GM23338 (cell line): ENCODE data around the gene PAQR5. TPM values are rescaled to one million over a fixed set of nuclear protein-coding genes. Genes with fewer than 3 reads are reported as not detected.

Source experiments
- ATAC-seq: fragments of 200-7000 bp; cut with Tn5 transposase; 3 replicates; pipeline ENCODE4 v1.9.1; 2020
- DNase-seq: peaks from one replicate; pipeline ENCODE4 v3.0.0-alpha.2; 2015; ENCODE audit warnings: low spot score
- H2AFZ ChIP-seq: fragments of 200-600 bp; sonication (generic); 2 replicates; pipeline ENCODE4 v1.8.0; 2016; ENCODE audit warnings: antibody characterized with exemption, mild to moderate bottlenecking, moderate library complexity
- H3F3A ChIP-seq: fragments of 200-600 bp; sonication (generic); replicated peaks from 2 replicates; pipeline ENCODE4 v1.8.0; 2017; ENCODE audit warnings: antibody characterized with exemption, mixed run types, low read depth
- H3K27ac ChIP-seq: fragments of 200-600 bp; sonication (generic); 2 replicates; pipeline ENCODE4 v1.6.1; 2016; ENCODE audit warnings: low read depth
- H3K27me3 ChIP-seq: fragments of 200-600 bp; sonication (generic); 2 replicates; pipeline ENCODE4 v1.8.0; 2016; ENCODE audit warnings: mild to moderate bottlenecking, mixed run types, moderate library complexity; ENCODE audit not compliant: insufficient read depth
- H3K36me3 ChIP-seq: fragments of 200-600 bp; sonication (generic); 2 replicates; pipeline ENCODE4 v1.8.0; 2016; ENCODE audit warnings: mild to moderate bottlenecking; ENCODE audit not compliant: insufficient read depth
- H3K4me1 ChIP-seq: fragments of 200-600 bp; sonication (generic); 2 replicates; pipeline ENCODE4 v1.8.0; 2016; ENCODE audit warnings: mild to moderate bottlenecking, moderate library complexity; ENCODE audit not compliant: insufficient read depth
- H3K4me2 ChIP-seq: fragments of 200-600 bp; sonication (generic); 2 replicates; pipeline ENCODE4 v1.7.1; 2017; ENCODE audit warnings: mixed run types
- H3K4me3 ChIP-seq: fragments of 200-600 bp; sonication (generic); 2 replicates; pipeline ENCODE4 v1.6.1; 2016; ENCODE audit warnings: mixed run types
- H3K79me2 ChIP-seq: fragments of 200-600 bp; sonication (generic); replicated peaks from 2 replicates; pipeline ENCODE4 v1.8.0; 2017; ENCODE audit warnings: mild to moderate bottlenecking; ENCODE audit not compliant: insufficient read depth
- H3K9me2 ChIP-seq: fragments of 200-600 bp; sonication (generic); 2 replicates; pipeline ENCODE4 v1.8.0; 2017; ENCODE audit not compliant: insufficient read depth
- H4K20me1 ChIP-seq: fragments of 200-600 bp; sonication (generic); replicated peaks from 2 replicates; pipeline ENCODE4 v1.8.0; 2017; ENCODE audit warnings: mild to moderate bottlenecking; ENCODE audit not compliant: insufficient read depth
- H3K27ac Mint-ChIP-seq: 2 replicates; pipeline ENCODE4 v1.8.0; 2020; ENCODE audit warnings: inconsistent platforms, mild to moderate bottlenecking, moderate library complexity, mixed read lengths
- H3K27me3 Mint-ChIP-seq: 3 replicates; pipeline ENCODE4 v1.8.0; 2022; ENCODE audit warnings: low read depth, mild to moderate bottlenecking, moderate library complexity, mixed read lengths, inconsistent platforms; ENCODE audit not compliant: insufficient read depth, poor library complexity
- H3K36me3 Mint-ChIP-seq: 3 replicates; pipeline ENCODE4 v1.8.0; 2021; ENCODE audit warnings: low read depth, mild to moderate bottlenecking, inconsistent platforms, moderate library complexity, mixed read lengths
- H3K4me1 Mint-ChIP-seq: 3 replicates; pipeline ENCODE4 v1.8.0; 2020; ENCODE audit warnings: mild to moderate bottlenecking, inconsistent platforms, mixed read lengths
- H3K4me3 Mint-ChIP-seq: 3 replicates; pipeline ENCODE4 v1.8.0; 2021; ENCODE audit warnings: moderate library complexity, mild to moderate bottlenecking, inconsistent platforms, mixed read lengths
- H3K9me3 Mint-ChIP-seq: 3 replicates; pipeline ENCODE4 v1.8.0; 2020; ENCODE audit warnings: moderate library complexity, mild to moderate bottlenecking, inconsistent platforms, mixed read lengths
- CREB1 ChIP-seq: fragments of 250-450 bp; sonication (Bioruptor Pico); IDR thresholded peaks from 2 replicates; pipeline ENCODE4 v1.5.0; 2020; ENCODE audit warnings: low read depth, mild to moderate bottlenecking, moderate library complexity
- EZH2 ChIP-seq: fragments of 200-600 bp; sonication (generic); IDR thresholded peaks from one replicate; pipeline ENCODE4 v1.8.0; 2017; ENCODE audit warnings: antibody characterized with exemption, mild to moderate bottlenecking, low read depth; ENCODE audit not compliant: unreplicated experiment
- EZH2phosphoT487 ChIP-seq: fragments of 200-600 bp; sonication (generic); IDR thresholded peaks from one replicate; pipeline ENCODE4 v1.8.1; 2018; ENCODE audit warnings: antibody characterized with exemption; ENCODE audit not compliant: unreplicated experiment
- JUNB ChIP-seq: IDR thresholded peaks from one replicate; pipeline ENCODE4 v1.6.1; 2016; ENCODE audit warnings: antibody characterized with exemption; ENCODE audit not compliant: unreplicated experiment
- NANOG ChIP-seq: IDR thresholded peaks from 2 replicates; pipeline ENCODE4 v1.6.1; 2016; ENCODE audit warnings: antibody characterized with exemption, borderline replicate concordance
- polyA plus RNA-seq: library from polyadenylated mRNA; unstranded; fragments of >200 nt; fragmentation: Nextera tagmentation; extraction: Ambion mirVana; gene quantifications from 2 replicates; pipeline ENCODE4 v1.2.1, GENCODE V29; 2016
- total RNA-seq: library from RNA; depleted of rRNA; stranded (reverse); fragments of >200 nt; shearing (Covaris generic); gene quantifications from 2 replicates; pipeline ENCODE4 v1.2.3, GENCODE V29; 2014
- TF ChIP-seq, protein P1 (sequence below): IDR thresholded peaks from 2 replicates; pipeline ENCODE4 v1.6.1; 2016; ENCODE audit warnings: antibody characterized with exemption
- TF ChIP-seq, protein P2 (sequence below): fragments of 250-450 bp; sonication (Bioruptor Pico); IDR thresholded peaks from 2 replicates; pipeline ENCODE4 v1.5.0; 2020; ENCODE audit warnings: mild to moderate bottlenecking, moderate library complexity

Gene PAQR5
- total and polyA plus RNA-seq, 2 experiments from 2014 or later: 8.7 to 14.5 TPM

DNA sequence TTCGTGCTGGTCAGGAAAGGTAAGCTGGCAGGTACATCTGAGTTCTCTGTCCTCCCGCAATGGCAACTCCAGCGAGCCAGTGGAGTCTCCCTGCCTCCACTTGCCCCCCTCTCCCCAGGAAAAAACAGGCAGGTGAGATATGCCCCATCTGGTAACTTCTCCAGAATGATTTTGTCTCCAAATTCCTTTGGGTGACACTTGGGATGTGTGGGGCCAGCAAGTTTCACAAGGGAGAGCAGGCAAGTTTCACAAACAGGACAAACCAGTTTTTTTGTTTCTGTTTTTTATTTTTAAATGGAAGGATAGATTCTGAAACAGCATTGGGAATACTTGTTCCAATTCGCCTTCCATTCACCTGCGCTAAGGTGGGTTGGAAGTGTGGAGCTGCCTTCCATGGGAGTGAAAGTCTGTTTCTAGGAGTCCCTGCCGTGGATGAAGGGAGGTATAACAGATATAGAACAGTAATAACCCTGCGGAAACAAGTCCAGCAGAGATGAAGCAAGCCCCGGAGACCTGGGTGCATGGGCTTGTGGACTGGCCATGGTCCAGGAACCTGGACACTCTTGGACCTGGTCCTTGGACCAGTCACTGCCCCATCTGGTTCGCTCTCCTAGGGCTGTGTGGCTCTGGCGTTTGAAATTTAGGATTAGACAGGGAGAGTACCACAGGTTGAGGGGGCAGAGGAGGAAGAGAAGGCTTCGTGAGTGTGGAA lies 92.5 kb downstream of the PAQR5 start (continued):
- TF ChIP-seq EZH2 (no peak), CREB1 (CRISPR knock-in tag) (no peak)
- TF ChIP-seq, protein P1, sequence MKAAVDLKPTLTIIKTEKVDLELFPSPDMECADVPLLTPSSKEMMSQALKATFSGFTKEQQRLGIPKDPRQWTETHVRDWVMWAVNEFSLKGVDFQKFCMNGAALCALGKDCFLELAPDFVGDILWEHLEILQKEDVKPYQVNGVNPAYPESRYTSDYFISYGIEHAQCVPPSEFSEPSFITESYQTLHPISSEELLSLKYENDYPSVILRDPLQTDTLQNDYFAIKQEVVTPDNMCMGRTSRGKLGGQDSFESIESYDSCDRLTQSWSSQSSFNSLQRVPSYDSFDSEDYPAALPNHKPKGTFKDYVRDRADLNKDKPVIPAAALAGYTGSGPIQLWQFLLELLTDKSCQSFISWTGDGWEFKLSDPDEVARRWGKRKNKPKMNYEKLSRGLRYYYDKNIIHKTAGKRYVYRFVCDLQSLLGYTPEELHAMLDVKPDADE: no peak

DNA sequence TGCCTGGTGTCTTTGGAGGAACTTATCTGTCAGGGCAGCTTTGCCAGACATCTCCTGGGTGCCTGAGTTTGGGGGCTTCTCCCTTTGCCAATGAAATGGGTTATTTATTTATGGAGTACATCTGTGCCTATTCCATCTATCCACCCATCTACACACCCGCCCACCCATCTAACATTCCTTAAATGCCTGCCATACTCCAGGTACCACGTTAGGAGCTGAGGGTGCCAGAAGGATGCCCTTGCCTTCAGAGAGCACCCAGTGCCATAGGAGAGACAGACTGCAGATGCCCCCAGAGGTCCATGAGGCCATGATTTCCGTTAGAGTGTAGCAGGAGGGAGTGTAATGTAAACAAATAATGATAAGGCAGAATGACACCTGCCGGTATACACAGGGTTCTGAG lies 93.6 kb downstream of the PAQR5 start:
- Mint-ChIP-seq H3K9me3 (no peaks in the 10 kb centered on the region; the same call in 2 of the 3 replicates), H3K27me3 (peaks cover 12% of the 10 kb centered on the region), H3K27ac (no peak overlapping the region), H3K36me3 (no peaks in the 10 kb centered on the region; the same call in 2 of the 3 replicates), H3K4me1 (peaks cover 25% of the 10 kb centered on the region), H3K4me3 (no peak overlapping the region; the same call in 2 of the 3 replicates)
- DNase-seq (no peak), ATAC-seq (no peak)
- peaks cover 12% of the 10 kb centered on the region; the same call in 1 of the 2 replicates for H3K4me1 ChIP-seq
- H2AFZ ChIP-seq: no peak overlapping the region
- no peak overlapping the region for H3K4me2 ChIP-seq
- H3K27me3 ChIP-seq: no peaks in the 10 kb centered on the region
- H4K20me1 ChIP-seq: no peaks in the 10 kb centered on the region
- no peak overlapping the region for H3K4me3 ChIP-seq
- H3K9me2 ChIP-seq: no peaks in the 10 kb centered on the region
- H3F3A ChIP-seq: no peaks in the 10 kb centered on the region
- TF ChIP-seq EZH2phosphoT487 (no peak), JUNB (no peak), NANOG (no peak)
- TF ChIP-seq, protein P1: no peak
- TF ChIP-seq, protein P2, sequence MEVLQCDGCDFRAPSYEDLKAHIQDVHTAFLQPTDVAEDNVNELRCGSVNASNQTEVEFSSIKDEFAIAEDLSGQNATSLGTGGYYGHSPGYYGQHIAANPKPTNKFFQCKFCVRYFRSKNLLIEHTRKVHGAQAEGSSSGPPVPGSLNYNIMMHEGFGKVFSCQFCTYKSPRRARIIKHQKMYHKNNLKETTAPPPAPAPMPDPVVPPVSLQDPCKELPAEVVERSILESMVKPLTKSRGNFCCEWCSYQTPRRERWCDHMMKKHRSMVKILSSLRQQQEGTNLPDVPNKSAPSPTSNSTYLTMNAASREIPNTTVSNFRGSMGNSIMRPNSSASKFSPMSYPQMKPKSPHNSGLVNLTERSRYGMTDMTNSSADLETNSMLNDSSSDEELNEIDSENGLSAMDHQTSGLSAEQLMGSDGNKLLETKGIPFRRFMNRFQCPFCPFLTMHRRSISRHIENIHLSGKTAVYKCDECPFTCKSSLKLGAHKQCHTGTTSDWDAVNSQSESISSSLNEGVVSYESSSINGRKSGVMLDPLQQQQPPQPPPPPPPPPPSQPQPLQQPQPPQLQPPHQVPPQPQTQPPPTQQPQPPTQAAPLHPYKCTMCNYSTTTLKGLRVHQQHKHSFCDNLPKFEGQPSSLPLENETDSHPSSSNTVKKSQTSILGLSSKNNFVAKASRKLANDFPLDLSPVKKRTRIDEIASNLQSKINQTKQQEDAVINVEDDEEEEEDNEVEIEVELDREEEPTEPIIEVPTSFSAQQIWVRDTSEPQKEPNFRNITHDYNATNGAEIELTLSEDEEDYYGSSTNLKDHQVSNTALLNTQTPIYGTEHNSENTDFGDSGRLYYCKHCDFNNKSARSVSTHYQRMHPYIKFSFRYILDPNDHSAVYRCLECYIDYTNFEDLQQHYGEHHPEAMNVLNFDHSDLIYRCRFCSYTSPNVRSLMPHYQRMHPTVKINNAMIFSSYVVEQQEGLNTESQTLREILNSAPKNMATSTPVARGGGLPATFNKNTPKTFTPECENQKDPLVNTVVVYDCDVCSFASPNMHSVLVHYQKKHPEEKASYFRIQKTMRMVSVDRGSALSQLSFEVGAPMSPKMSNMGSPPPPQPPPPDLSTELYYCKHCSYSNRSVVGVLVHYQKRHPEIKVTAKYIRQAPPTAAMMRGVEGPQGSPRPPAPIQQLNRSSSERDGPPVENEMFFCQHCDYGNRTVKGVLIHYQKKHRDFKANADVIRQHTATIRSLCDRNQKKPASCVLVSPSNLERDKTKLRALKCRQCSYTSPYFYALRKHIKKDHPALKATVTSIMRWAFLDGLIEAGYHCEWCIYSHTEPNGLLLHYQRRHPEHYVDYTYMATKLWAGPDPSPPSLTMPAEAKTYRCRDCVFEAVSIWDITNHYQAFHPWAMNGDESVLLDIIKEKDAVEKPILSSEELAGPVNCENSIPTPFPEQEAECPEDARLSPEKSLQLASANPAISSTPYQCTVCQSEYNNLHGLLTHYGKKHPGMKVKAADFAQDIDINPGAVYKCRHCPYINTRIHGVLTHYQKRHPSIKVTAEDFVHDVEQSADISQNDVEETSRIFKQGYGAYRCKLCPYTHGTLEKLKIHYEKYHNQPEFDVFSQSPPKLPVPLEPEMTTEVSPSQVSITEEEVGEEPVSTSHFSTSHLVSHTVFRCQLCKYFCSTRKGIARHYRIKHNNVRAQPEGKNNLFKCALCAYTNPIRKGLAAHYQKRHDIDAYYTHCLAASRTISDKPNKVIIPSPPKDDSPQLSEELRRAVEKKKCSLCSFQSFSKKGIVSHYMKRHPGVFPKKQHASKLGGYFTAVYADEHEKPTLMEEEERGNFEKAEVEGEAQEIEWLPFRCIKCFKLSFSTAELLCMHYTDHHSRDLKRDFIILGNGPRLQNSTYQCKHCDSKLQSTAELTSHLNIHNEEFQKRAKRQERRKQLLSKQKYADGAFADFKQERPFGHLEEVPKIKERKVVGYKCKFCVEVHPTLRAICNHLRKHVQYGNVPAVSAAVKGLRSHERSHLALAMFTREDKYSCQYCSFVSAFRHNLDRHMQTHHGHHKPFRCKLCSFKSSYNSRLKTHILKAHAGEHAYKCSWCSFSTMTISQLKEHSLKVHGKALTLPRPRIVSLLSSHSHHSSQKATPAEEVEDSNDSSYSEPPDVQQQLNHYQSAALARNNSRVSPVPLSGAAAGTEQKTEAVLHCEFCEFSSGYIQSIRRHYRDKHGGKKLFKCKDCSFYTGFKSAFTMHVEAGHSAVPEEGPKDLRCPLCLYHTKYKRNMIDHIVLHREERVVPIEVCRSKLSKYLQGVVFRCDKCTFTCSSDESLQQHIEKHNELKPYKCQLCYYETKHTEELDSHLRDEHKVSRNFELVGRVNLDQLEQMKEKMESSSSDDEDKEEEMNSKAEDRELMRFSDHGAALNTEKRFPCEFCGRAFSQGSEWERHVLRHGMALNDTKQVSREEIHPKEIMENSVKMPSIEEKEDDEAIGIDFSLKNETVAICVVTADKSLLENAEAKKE (CRISPR knock-in tag): no peak
- H3K79me2 ChIP-seq: no peaks in the 10 kb centered on the region
- H3K36me3 ChIP-seq: no peaks in the 10 kb centered on the region
- H3K27ac ChIP-seq: no peak overlapping the region
